ENCODE data around the gene ARL14EP. TPM values are rescaled to one million over a fixed set of nuclear protein-coding genes. Genes with fewer than 3 reads are reported as not detected.

Gene ARL14EP
- total RNA-seq, 2 donors from 2014 or later = 22.2 to 25.3 TPM

GRCh38 chr11:30281476-30282288, 41.2 kb upstream of the ARL14EP start:
- Mint-ChIP-seq H3K27me3 (ENCODE audit: insufficient read depth) (peaks cover 8% of the 10 kb centered on the region), H3K9me3 (no peaks in the 10 kb centered on the region), H3K36me3 (ENCODE audit: low read depth) (no peaks in the 10 kb centered on the region), H3K4me3 (no peak overlapping the region), H3K4me1 (no peaks in the 10 kb centered on the region), H3K27ac (no peak overlapping the region)
- Histone ChIP-seq H3K27ac (ENCODE audit: low read depth, low read length) (no peak overlapping the region), H3K9ac (ENCODE audit: extremely low read depth, low read length, poor library complexity, severe bottlenecking) (no peak overlapping the region), H3K36me3 (ENCODE audit: control insufficient read depth, insufficient read depth, low read length) (no peaks in the 10 kb centered on the region), H3K27me3 (ENCODE audit: control insufficient read depth, insufficient read depth, low read length, poor library complexity, severe bottlenecking) (no peaks in the 10 kb centered on the region), H3K4me3 (ENCODE audit: low read length) (no peak overlapping the region), H3K4me1 (ENCODE audit: control insufficient read depth, insufficient read depth, low read length) (no peaks in the 10 kb centered on the region), H3K9me3 (ENCODE audit: control insufficient read depth, low read length) (no peaks in the 10 kb centered on the region)
- 76 to 80% methylated on average over 1 to 6 of the region's 7 CpGs for WGBS, 2 experiments (ENCODE audit: insufficient coverage in 1 of 2, insufficient read length in 1 of 2)
- no peak for TF ChIP-seq CTCF (conservative IDR thresholded peaks at IDR 0.05)
- no peak for DNase-seq

- Mint-ChIP-seq H3K4me3 (no peak overlapping the region), H3K27ac (no peak overlapping the region), H3K4me1 (no peaks in the 10 kb centered on the region), H3K9me3 (no peaks in the 10 kb centered on the region), H3K27me3 (ENCODE audit: insufficient read depth) (peaks cover 8% of the 10 kb centered on the region), H3K36me3 (ENCODE audit: low read depth) (no peaks in the 10 kb centered on the region)
- H3K27me3 ChIP-seq (ENCODE audit: control insufficient read depth, insufficient read depth, low read length, poor library complexity, severe bottlenecking) = no peaks in the 10 kb centered on the region
- WGBS, 2 experiments (ENCODE audit: insufficient coverage in 1 of 2, insufficient read length in 1 of 2) = 80 to 85% methylated on average over 1 to 3 of the region's 3 CpGs
- no peaks in the 10 kb centered on the region for H3K4me1 ChIP-seq (ENCODE audit: control insufficient read depth, insufficient read depth, low read length)
- H3K27ac ChIP-seq (ENCODE audit: low read depth, low read length) = no peak overlapping the region
- DNase-seq = no peak
- no peak for TF ChIP-seq CTCF (conservative IDR thresholded peaks at IDR 0.05)
- no peaks in the 10 kb centered on the region for H3K9me3 ChIP-seq (ENCODE audit: control insufficient read depth, low read length)
- H3K4me3 ChIP-seq (ENCODE audit: low read length) = no peak overlapping the region
- no peaks in the 10 kb centered on the region for H3K36me3 ChIP-seq (ENCODE audit: control insufficient read depth, insufficient read depth, low read length)
- no peak overlapping the region for H3K9ac ChIP-seq (ENCODE audit: extremely low read depth, low read length, poor library complexity, severe bottlenecking)
Observed at GRCh38 chr11:30282289-30282631, 40.6 kb upstream of the ARL14EP start.

GRCh38 chr11:30284836-30285235, 38.1 kb upstream of the ARL14EP start:
- Histone ChIP-seq H3K27me3 (ENCODE audit: control insufficient read depth, insufficient read depth, low read length, poor library complexity, severe bottlenecking) (peaks cover 10% of the 10 kb centered on the region), H3K36me3 (ENCODE audit: control insufficient read depth, insufficient read depth, low read length) (no peaks in the 10 kb centered on the region), H3K4me1 (ENCODE audit: control insufficient read depth, insufficient read depth, low read length) (no peaks in the 10 kb centered on the region), H3K9ac (ENCODE audit: extremely low read depth, low read length, poor library complexity, severe bottlenecking) (no peak overlapping the region), H3K9me3 (ENCODE audit: control insufficient read depth, low read length) (no peaks in the 10 kb centered on the region), H3K4me3 (ENCODE audit: low read length) (no peak overlapping the region), H3K27ac (ENCODE audit: low read depth, low read length) (no peak overlapping the region)
- WGBS, 2 experiments (ENCODE audit: insufficient coverage in 1 of 2, insufficient read length in 1 of 2) = 80 to 100% methylated on average over 1 to 3 of the region's 3 CpGs
- Mint-ChIP-seq H3K36me3 (ENCODE audit: low read depth) (no peaks in the 10 kb centered on the region), H3K9me3 (no peaks in the 10 kb centered on the region), H3K27ac (no peak overlapping the region), H3K4me3 (no peak overlapping the region), H3K27me3 (ENCODE audit: insufficient read depth) (peaks cover 8% of the 10 kb centered on the region), H3K4me1 (no peaks in the 10 kb centered on the region)
- DNase-seq = no peak
- TF ChIP-seq CTCF (conservative IDR thresholded peaks at IDR 0.05) = no peak
